Stimulated activated CD4-positive, alpha-beta T cell treated with anti-CD3 and anti-CD28 coated beads, Interleukin-1b, Interleukin-23, amount 100 ng/mL, for 4 hours (primary cell): ENCODE measurements around the gene KLHL18.
"Not testable (repeated sequence)": the region's sequence is repeated elsewhere in the genome, so short reads cannot be mapped to it uniquely, and the experiment has no call there.

Experiments
- DNase-seq, 2 donors: peaks; one replicate each; pipeline ENCODE4 v3.0.0-alpha.2; 2020; ENCODE audit warnings: low read depth in 2 of 2

The KLHL18 gene

GRCh38 chr3:47282424-47283192, at the start of gene KLHL18, which contains the start of gene KIF9:
TSS of gene KLHL18 (plus strand) at chr3:47282944. CDS start at chr3:47282966, 22 bp downstream.
TSS of gene KIF9 (minus strand) at chr3:47282799. CDS start at chr3:47277374, 5,425 bp downstream.
- DNase-seq, result peak; percentile 88 to 95

- no peak for DNase-seq
These were observed 44.7 kb upstream of the KLHL18 start for GRCh38 chr3:47238017-47238416.

- DNase-seq, result no peak
These were observed 42.8 kb upstream of the KLHL18 start for GRCh38 chr3:47239929-47240328.

GRCh38 chr3:47243419-47244147, 39.2 kb upstream of the KLHL18 start:
- DNase-seq, result no peak

- DNase-seq, result no peak
These were observed 38.1 kb upstream of the KLHL18 start for GRCh38 chr3:47244531-47245100.

- no peak for DNase-seq
These were observed 37.5 kb upstream of the KLHL18 start for GRCh38 chr3:47245271-47245670.

- DNase-seq, result no peak
These were observed 35.3 kb upstream of the KLHL18 start for GRCh38 chr3:47247131-47248064.

GRCh38 chr3:47250309-47251060, 32.3 kb upstream of the KLHL18 start:
- no peak for DNase-seq

GRCh38 chr3:47251085-47251484, 31.7 kb upstream of the KLHL18 start:
- DNase-seq, result not testable (repeated sequence)

GRCh38 chr3:47251689-47252088, 31.1 kb upstream of the KLHL18 start:
- DNase-seq, result no peak

GRCh38 chr3:47256331-47256730, 26.4 kb upstream of the KLHL18 start:
- DNase-seq, result not testable (repeated sequence)

GRCh38 chr3:47259114-47259513, 23.6 kb upstream of the KLHL18 start:
- no peak for DNase-seq

- no peak for DNase-seq
These were observed 22.1 kb upstream of the KLHL18 start for GRCh38 chr3:47260605-47261004.

- DNase-seq, result no peak
These were observed 21.4 kb upstream of the KLHL18 start for GRCh38 chr3:47261301-47261700.

GRCh38 chr3:47265008-47265407, 17.7 kb upstream of the KLHL18 start:
- DNase-seq, result no peak

GRCh38 chr3:47265725-47266428, 16.9 kb upstream of the KLHL18 start:
- no peak for DNase-seq

GRCh38 chr3:47266709-47267489, 15.8 kb upstream of the KLHL18 start:
- peak; percentile 14 to 30 for DNase-seq

GRCh38 chr3:47267490-47267824, 15.3 kb upstream of the KLHL18 start:
- DNase-seq, result no peak

GRCh38 chr3:47270526-47270925, 12.2 kb upstream of the KLHL18 start:
- no peak for DNase-seq
